Liver (tissue), 9 donors: ENCODE measurements around the gene USO1. TPM values are rescaled to one million over a fixed set of nuclear protein-coding genes. Genes with fewer than 3 reads are reported as not detected.

Source experiments
- DNase-seq: peaks from one replicate; pipeline ENCODE4 v3.0.0-alpha.2; 2017; ENCODE audit warnings: low spot score
- H3K27ac ChIP-seq, 2 donors: one replicate each; pipeline ENCODE4 v1.7.0; 2013; ENCODE audit warnings: inconsistent platforms in 2 of 2, low read length in 2 of 2, control low read depth in 1 of 2, low read depth in 1 of 2, mild to moderate bottlenecking in 1 of 2
- H3K27me3 ChIP-seq, 4 donors: one replicate each; pipeline versions ENCODE4 v1.6.1 to v1.7.0; 2013; ENCODE audit warnings: low read length in 3 of 4, inconsistent platforms in 1 of 4, mild to moderate bottlenecking in 1 of 4, moderate library complexity in 1 of 4; ENCODE audit not compliant: control insufficient read depth in 4 of 4, insufficient read depth in 4 of 4
- H3K36me3 ChIP-seq, 4 donors: one replicate each; pipeline versions ENCODE4 v1.6.1 to v1.7.0; 2013; ENCODE audit warnings: low read length in 3 of 4, mild to moderate bottlenecking in 3 of 4, low read depth in 1 of 4, moderate library complexity in 1 of 4; ENCODE audit not compliant: control insufficient read depth in 4 of 4, insufficient read depth in 3 of 4
- H3K4me1 ChIP-seq, 4 donors: one replicate each; pipeline versions ENCODE4 v1.6.1 to v1.7.0; 2013; ENCODE audit warnings: low read length in 3 of 4, mild to moderate bottlenecking in 3 of 4, moderate library complexity in 1 of 4; ENCODE audit not compliant: control insufficient read depth in 4 of 4, insufficient read depth in 4 of 4
- H3K4me3 ChIP-seq, 3 donors: one replicate each; pipeline versions ENCODE4 v1.6.1 to v1.7.0; 2013; ENCODE audit warnings: low read length in 3 of 3, control low read depth in 1 of 3, low read depth in 1 of 3, mild to moderate bottlenecking in 1 of 3
- H3K9ac ChIP-seq, 2 donors: one replicate each; pipeline ENCODE4 v1.7.0; 2013; ENCODE audit warnings: low read length in 2 of 2, mild to moderate bottlenecking in 2 of 2, moderate library complexity in 2 of 2, control low read depth in 1 of 2, low read depth in 1 of 2
- H3K9me3 ChIP-seq, 4 donors: one replicate each; pipeline versions ENCODE4 v1.6.1 to v1.7.0; 2013; ENCODE audit warnings: low read length in 3 of 4; ENCODE audit not compliant: control insufficient read depth in 4 of 4
- ATF3 ChIP-seq: IDR thresholded peaks from 2 replicates; pipeline ENCODE4 v1.6.1; 2016; ENCODE audit warnings: antibody characterized with exemption
- CTCF ChIP-seq: fragments of 150-350 bp; IDR thresholded peaks from 2 replicates; pipeline ENCODE4 v1.5.1; 2017; ENCODE audit warnings: improper control_type of control experiment, low read depth, low read length; ENCODE audit not compliant: missing input control
- EGR1 ChIP-seq, 2 donors: IDR thresholded peaks; 2 replicates each; pipeline ENCODE4 v1.6.1; 2016 to 2018; ENCODE audit warnings: antibody characterized with exemption in 2 of 2, low read depth in 2 of 2
- FOXA1 ChIP-seq: IDR thresholded peaks from 2 replicates; pipeline ENCODE4 v1.6.1; 2016; ENCODE audit warnings: antibody characterized with exemption
- FOXA2 ChIP-seq: IDR thresholded peaks from 2 replicates; pipeline ENCODE4 v1.6.1; 2016; ENCODE audit warnings: antibody characterized with exemption
- GABPA ChIP-seq, 2 donors: IDR thresholded peaks in 1 of 2; conservative IDR thresholded peaks in 1 of 2; 2 replicates each; pipeline ENCODE4 v1.6.1; 2016; ENCODE audit warnings: antibody characterized with exemption in 2 of 2, mild to moderate bottlenecking in 1 of 2, moderate library complexity in 1 of 2
- HNF4A ChIP-seq, 2 donors: conservative IDR thresholded peaks; 2 replicates each; pipeline ENCODE4 v1.6.1; 2016; ENCODE audit warnings: antibody characterized with exemption in 2 of 2, mild to moderate bottlenecking in 2 of 2
- HNF4G ChIP-seq: IDR thresholded peaks from 2 replicates; pipeline ENCODE4 v1.6.1; 2016; ENCODE audit warnings: antibody characterized with exemption
- JUND ChIP-seq, 2 donors: IDR thresholded peaks; 2 replicates each; pipeline ENCODE4 v1.6.1; 2016; ENCODE audit warnings: antibody characterized with exemption in 2 of 2
- MAX ChIP-seq: IDR thresholded peaks from 2 replicates; pipeline ENCODE4 v1.6.1; 2016; ENCODE audit warnings: antibody characterized with exemption
- NR2F2 ChIP-seq: IDR thresholded peaks from 2 replicates; pipeline ENCODE4 v1.6.1; 2016; ENCODE audit warnings: antibody characterized with exemption
- RAD21 ChIP-seq, 2 donors: IDR thresholded peaks; 2 replicates each; pipeline ENCODE4 v1.6.1; 2016; ENCODE audit warnings: antibody characterized with exemption in 2 of 2, mild to moderate bottlenecking in 2 of 2
- REST ChIP-seq: IDR thresholded peaks from 2 replicates; pipeline ENCODE4 v1.6.1; 2016; ENCODE audit warnings: antibody characterized with exemption, mild to moderate bottlenecking
- RXRA ChIP-seq, 2 donors: IDR thresholded peaks; 2 replicates each; pipeline ENCODE4 v1.6.1; 2017 to 2018; ENCODE audit warnings: antibody characterized with exemption in 2 of 2, mild to moderate bottlenecking in 1 of 2
- SP1 ChIP-seq: IDR thresholded peaks from 2 replicates; pipeline ENCODE4 v1.6.1; 2018; ENCODE audit warnings: antibody characterized with exemption, mild to moderate bottlenecking
- TAF1 ChIP-seq: conservative IDR thresholded peaks from 2 replicates; pipeline ENCODE4 v1.6.1; 2016; ENCODE audit warnings: antibody characterized with exemption, mild to moderate bottlenecking
- YY1 ChIP-seq: IDR thresholded peaks from 2 replicates; pipeline ENCODE4 v1.6.1; 2016; ENCODE audit warnings: antibody characterized with exemption, mild to moderate bottlenecking
- ZBTB33 ChIP-seq: IDR thresholded peaks from 2 replicates; pipeline ENCODE4 v1.6.1; 2016; ENCODE audit warnings: antibody characterized with exemption
- WGBS: extraction: QIAGEN DNeasy Blood & Tissue Kit; methylation state at CpG from one replicate; pipeline ENCODE4 v1.1.7; 2013; 5-methylcytosine and 5-hydroxymethylcytosine counted together
- polyA plus RNA-seq, 2 donors: library from polyadenylated mRNA; stranded (reverse) in 1 of 2; unstranded in 1 of 2; fragments of 200-250 nt in 1 of 2; fragments of >200 nt in 1 of 2; fragmentation: Nextera tagmentation in 1 of 2; extraction: Ambion mirVana in 1 of 2; gene quantifications; one replicate each; pipeline versions ENCODE4 v1.2.1 to v1.2.3, GENCODE V29; 2013 to 2015
- total RNA-seq, 2 donors: library from RNA; depleted of rRNA; stranded (reverse); fragments of >200 nt; gene quantifications; one replicate each; pipeline ENCODE4 v1.2.3, GENCODE V29; 2014
- donor health status: healthy.
- donor health status: healthy.
- donor health status: healthy.
- donor health status: healthy.
- donor health status: healthy.

Gene USO1
- total and polyA plus RNA-seq, 4 donors = 18.4 to 77.0 (median 39.5) TPM

- no peak overlapping the region for H3K4me3 ChIP-seq
- no peak overlapping the region for H3K9ac ChIP-seq
- peaks cover 0 to 7% (median under 1%) of the 10 kb centered on the region in 4 donors for H3K4me1 ChIP-seq
- 93% methylated on average over 2 of the region's 2 CpGs for WGBS
- H3K27me3 ChIP-seq = no peaks in the 10 kb centered on the region
- H3K9me3 ChIP-seq = no peaks in the 10 kb centered on the region
- TF ChIP-seq HNF4G (no peak), HNF4A (conservative IDR thresholded peaks at IDR 0.05) (no peak), REST (no peak), YY1 (no peak), ZBTB33 (no peak), CTCF (no peak), MAX (no peak), ATF3 (no peak)
- no peak for DNase-seq
- H3K27ac ChIP-seq = no peak overlapping the region
- H3K36me3 ChIP-seq = no peaks in the 10 kb centered on the region
Observed at GRCh38 chr4:75741027-75741426, 16.6 kb downstream of the USO1 start.

GRCh38 chr4:75742451-75742850, 18.1 kb downstream of the USO1 start:
- no peaks in the 10 kb centered on the region for H3K27me3 ChIP-seq
- no peak overlapping the region for H3K27ac ChIP-seq
- no peaks in the 10 kb centered on the region for H3K36me3 ChIP-seq
- peaks cover 0 to 2% (median 0%) of the 10 kb centered on the region in 4 donors for H3K4me1 ChIP-seq
- DNase-seq = no peak
- no peaks in the 10 kb centered on the region for H3K9me3 ChIP-seq
- no peak overlapping the region for H3K4me3 ChIP-seq
- H3K9ac ChIP-seq = no peak overlapping the region
- TF ChIP-seq NR2F2 = no peak
- TF ChIP-seq YY1 = no peak
- TF ChIP-seq HNF4A (conservative IDR thresholded peaks at IDR 0.05) = no peak
- no peak for TF ChIP-seq MAX
- no peak for TF ChIP-seq RXRA (IDR thresholded peaks at IDR 0.05)
- no peak for TF ChIP-seq SP1
- no peak for TF ChIP-seq ATF3
- no peak for TF ChIP-seq HNF4G
- TF ChIP-seq FOXA2 = no peak
- TF ChIP-seq ZBTB33 = no peak
- TF ChIP-seq RAD21 (IDR thresholded peaks at IDR 0.05) = no peak
- no peak for TF ChIP-seq JUND (IDR thresholded peaks at IDR 0.05)
- TF ChIP-seq TAF1 = no peak
- no peak for TF ChIP-seq EGR1 (IDR thresholded peaks at IDR 0.05; ENCODE audit: low read depth in 2 of 2)
- no peak for TF ChIP-seq FOXA1
- no peak for TF ChIP-seq GABPA (IDR thresholded peaks at IDR 0.05 in 1 of 2, conservative IDR thresholded peaks at IDR 0.05 in 1 of 2)
- TF ChIP-seq CTCF = no peak
